Measurements from ENCODE around the gene NEAT1.
A peak's percentile ranks its signal among the peaks of the same experiment; 100 is the strongest.
"Not testable (repeated sequence)": the region's sequence is repeated elsewhere in the genome, so short reads cannot be mapped to it uniquely, and the experiment has no call there.

Gene NEAT1

DNA sequence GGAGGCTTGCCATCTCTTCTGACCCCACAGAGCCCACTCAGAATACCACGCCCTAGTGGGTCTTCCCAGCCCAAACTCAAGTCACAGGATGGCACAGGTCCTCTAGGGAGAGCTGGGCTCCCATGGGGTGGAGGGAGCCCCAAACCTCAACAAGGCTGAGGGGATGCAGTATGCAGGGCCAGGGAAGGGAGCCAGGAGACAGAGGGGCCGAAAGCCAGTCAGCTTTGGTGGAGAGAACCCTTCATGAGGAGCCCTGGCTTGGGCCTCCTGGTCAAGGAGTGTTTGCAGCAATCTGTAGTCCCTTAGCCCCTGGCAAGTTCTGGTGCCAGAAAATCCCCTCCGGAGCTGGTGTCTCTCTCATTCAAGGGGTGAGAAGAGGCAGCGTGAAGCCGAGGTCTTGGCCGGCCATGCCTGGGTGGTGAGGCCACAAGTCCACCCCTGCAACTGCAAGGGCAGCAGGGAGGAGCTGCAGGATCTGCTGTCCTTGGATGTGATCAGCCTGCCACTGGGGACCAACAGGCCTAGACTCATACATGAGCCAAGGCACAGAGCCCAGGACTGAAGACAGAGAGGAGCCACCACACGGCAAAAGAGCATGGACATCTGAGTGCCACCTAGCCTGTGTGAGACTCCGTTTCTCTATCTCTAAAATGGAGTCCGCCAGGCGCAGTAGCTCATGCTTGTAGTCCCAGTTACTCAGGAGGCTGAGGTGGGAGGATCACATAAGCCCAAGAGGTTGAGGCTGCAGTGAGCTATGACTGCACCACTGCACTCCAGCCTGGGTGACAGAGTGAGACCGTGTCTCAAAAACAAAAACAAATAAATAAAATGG is 24.1 kb downstream of the NEAT1 start:
- no peak for DNase-seq (ENCODE audit: extremely low read depth, low read depth)
- TF ChIP-seq, protein P1, sequence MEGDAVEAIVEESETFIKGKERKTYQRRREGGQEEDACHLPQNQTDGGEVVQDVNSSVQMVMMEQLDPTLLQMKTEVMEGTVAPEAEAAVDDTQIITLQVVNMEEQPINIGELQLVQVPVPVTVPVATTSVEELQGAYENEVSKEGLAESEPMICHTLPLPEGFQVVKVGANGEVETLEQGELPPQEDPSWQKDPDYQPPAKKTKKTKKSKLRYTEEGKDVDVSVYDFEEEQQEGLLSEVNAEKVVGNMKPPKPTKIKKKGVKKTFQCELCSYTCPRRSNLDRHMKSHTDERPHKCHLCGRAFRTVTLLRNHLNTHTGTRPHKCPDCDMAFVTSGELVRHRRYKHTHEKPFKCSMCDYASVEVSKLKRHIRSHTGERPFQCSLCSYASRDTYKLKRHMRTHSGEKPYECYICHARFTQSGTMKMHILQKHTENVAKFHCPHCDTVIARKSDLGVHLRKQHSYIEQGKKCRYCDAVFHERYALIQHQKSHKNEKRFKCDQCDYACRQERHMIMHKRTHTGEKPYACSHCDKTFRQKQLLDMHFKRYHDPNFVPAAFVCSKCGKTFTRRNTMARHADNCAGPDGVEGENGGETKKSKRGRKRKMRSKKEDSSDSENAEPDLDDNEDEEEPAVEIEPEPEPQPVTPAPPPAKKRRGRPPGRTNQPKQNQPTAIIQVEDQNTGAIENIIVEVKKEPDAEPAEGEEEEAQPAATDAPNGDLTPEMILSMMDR (IDR thresholded peaks at IDR 0.05; ENCODE audit: low read depth, low read length), result no peak

DNA sequence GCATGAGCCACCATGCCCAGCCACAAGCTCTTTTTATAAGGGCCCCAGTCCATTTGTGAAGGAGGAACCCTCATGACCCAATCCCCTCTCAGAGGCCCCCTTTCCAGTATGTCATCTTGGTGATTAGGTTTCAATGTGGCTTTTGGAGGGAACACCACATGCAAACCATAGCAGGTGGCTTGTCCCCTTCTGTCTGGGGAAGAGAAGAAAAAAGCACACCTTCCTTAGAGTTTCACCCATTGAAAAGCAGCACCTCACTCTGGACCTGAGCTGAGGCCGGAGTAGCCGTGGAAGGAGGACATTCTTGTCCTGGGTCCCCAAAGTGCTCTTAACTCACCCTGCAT is 25.4 kb downstream of the NEAT1 start:
- TF ChIP-seq, protein P1 (IDR thresholded peaks at IDR 0.05; ENCODE audit: low read depth, low read length), result no peak
- DNase-seq (ENCODE audit: extremely low read depth, low read depth), result no peak

GRCh38 chr11:65448418-65449105 is 26.0 kb downstream of the NEAT1 start:
- TF ChIP-seq, protein P1 (IDR thresholded peaks at IDR 0.05; ENCODE audit: low read depth, low read length), result no peak
- no peak for DNase-seq (ENCODE audit: extremely low read depth, low read depth)

GRCh38 chr11:65451301-65451700 is 28.7 kb downstream of the NEAT1 start:
- DNase-seq (ENCODE audit: extremely low read depth, low read depth), result not testable (repeated sequence)

GRCh38 chr11:65452259-65452658 is 29.7 kb downstream of the NEAT1 start:
- DNase-seq (ENCODE audit: extremely low read depth, low read depth), result not testable (repeated sequence)

- DNase-seq (ENCODE audit: extremely low read depth, low read depth), result peak; percentile 85
- TF ChIP-seq, protein P1 (IDR thresholded peaks at IDR 0.05; ENCODE audit: low read depth, low read length), result no peak
Measured at GRCh38 chr11:65452806-65453490, 30.4 kb downstream of the NEAT1 start.

DNA sequence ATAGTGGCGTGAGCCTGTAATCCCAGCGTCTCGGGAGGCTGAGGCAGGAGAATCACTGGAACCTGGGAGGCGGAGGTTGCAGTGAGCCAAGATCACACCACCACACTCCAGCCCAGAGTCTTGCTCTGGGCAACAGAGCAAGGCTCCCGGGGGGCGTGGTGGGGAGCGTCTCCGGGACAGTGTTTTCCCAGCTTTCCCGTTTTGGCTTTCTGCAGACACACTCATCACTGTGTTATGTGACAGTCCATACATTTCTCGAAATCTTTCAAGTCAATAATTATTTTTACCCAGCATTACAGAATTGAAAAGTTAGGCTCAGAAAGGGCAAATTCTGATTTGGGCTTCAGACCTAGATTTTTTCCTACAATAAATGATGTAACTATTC is 31.7 kb downstream of the NEAT1 start:
- DNase-seq (ENCODE audit: extremely low read depth, low read depth), result no peak
- TF ChIP-seq, protein P1 (IDR thresholded peaks at IDR 0.05; ENCODE audit: low read depth, low read length), result no peak

Measured in AG09319 (cell line).